HG03064 (cell line): ENCODE data around the gene TRPV2.
"Not testable (repeated sequence)": the region's sequence is repeated elsewhere in the genome, so short reads cannot be mapped to it uniquely, and the experiment has no call there.

Source experiments
- ATAC-seq: cut with Tn5 transposase; IDR thresholded peaks from one replicate; pipeline ENCODE4 v1.9.1; 2021; ENCODE audit warnings: low read depth; ENCODE audit not compliant: unreplicated experiment

The TRPV2 gene

DNA sequence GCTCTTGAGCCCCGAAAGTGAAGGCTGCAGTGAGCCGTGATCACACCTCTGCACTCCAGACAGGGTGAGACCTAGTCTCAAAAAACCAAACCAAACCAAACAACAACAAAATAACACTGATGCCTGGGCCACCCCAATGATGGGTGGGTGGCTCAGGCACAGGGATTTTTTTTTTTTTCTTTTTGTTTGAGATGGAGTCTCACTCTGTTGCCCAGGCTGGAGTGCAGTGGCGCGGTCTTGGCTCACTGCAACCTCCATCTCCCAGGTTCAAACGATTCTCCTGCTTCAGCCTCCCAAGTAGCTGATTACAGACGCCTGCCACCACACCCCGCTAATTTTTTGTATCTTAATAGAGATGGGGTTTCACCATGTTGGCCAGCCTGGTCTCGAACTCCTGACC lies 36.9 kb downstream of the TRPV2 start:
- not testable (repeated sequence) for ATAC-seq

DNA sequence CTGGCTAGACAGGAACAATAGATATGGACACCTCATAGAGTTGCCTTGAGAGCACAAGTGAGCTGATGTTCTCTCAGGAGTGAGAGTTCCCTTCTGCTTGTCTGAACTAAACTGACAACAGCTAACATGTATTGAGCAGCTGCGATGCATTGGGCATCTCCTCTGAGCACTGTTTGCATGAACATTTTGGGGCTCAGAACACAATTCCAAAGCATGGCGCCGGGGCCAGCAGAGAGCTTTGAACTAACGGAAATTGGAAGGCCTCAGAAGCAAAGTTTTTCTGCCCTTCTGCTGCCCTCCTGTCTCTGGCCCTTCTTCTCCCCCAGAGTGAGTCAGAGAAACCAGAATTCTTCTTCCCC lies 38.1 kb downstream of the TRPV2 start:
- ATAC-seq: no peak

DNA sequence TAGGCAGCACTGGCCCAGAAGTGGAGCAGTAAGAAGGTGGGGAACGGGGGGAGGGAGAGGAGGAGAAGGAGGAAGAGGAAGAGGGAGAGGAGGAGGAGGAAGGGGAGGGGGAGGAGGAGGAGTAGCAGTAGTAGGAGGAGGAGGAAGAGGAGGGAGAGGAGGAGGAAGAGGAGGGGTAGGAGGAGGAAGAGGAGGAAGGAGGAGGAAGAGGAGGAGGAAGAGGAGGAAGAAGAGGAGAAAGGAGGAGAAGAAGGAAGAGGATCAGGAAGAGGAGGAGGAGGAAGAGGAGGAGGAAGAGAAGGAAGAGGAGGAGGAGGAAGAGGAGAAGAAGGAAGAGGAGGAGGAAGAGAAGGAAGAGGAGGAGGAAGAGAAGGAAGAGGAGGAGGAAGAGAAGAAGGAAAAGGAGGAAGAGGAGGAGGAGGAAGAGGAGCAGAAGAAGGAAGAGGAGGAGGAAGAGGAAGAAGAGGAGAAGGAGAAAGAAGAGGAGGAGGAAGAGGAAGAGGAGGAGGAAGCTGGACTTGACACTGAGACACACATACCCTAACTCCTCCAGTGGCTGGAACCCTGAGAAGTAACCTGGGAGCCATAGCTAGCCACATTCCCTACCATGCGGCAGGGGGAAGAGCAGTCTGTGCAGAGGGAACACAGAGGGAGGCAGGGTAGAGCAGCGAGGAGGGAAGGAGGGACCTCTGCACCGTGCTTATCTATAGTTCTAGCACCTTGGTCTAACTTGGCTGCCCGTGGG lies 40.8 kb downstream of the TRPV2 start:
- no peak for ATAC-seq

DNA sequence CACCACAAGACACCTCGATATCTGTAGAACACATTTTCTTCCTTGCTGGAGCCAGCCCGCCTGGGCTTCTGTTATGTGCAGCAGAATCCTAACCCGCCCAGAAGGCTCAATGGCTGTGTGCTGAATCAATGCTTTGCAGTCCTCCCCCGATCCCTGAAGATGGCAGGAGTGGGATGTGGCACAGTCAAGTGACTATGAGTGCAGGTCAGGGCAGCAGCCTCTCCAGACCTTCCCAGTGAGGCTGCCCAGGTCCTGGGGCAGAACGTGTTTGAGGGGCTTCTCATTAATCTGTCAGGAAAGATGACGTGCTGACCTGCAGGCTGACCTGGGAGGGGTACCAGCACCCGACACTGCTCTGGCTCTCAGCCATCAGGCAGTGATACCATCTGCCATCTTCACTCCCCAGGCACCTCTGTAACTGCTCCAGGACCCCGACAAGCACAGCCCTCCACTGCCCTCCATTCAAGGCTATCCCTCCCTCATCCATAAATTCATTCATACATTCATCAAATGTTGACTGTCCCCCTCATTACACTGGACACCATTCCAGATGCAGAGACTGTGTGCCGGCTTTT lies 41.5 kb downstream of the TRPV2 start:
- ATAC-seq: no peak

DNA sequence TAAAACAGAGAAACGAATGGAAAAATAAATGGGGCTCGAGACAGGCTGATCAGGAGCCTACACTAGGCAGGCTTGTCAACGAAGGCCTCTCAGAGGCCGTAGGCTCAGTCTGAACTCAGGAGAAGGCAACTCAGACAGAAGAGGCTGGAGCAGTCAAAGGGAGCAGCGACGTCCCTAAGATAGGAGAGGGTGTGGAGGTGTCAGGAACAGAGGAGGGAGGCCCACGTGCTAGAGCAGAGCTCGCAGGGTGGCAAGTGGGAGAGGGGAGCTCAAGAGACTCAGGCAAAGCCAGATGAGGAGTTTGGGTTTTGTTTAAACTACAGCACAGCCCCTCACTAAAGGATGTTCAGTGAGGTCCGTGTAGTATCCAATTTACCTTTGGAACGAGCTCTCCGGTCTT lies 43.9 kb downstream of the TRPV2 start:
- ATAC-seq: no peak

DNA sequence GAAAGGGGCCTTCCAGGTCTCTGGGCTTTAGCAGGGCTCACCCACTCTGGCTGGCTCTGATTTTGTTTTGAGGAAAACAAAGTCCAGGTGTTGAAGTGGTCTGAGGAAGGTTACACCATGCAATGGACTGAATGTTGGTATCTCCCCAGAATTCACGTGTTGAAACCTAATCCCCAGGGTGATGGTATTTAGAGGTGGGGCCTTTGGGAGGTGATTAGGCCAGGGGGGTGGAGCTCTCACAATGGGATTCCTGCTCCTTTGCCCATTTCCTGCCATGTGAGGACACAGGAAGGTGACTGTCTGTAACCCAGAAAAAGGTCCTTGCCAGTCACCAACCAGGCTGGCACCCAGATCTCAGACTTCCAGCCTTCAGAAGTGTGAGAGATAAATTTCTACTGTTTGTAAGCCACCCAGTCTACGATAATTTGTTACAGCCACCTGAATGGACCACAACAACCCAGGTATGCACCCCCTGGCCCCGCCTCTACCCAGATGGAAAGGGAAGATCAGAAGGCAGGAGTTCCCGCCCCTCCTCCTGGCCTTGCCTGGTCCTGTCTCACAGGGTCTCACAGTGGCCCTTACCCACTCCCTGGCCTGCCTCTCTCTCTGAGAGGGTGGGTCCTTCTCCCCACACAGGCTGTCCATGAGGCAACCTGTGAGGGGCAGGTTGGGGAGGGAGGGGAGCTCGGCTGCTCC lies 44.6 kb downstream of the TRPV2 start:
- no peak for ATAC-seq

DNA sequence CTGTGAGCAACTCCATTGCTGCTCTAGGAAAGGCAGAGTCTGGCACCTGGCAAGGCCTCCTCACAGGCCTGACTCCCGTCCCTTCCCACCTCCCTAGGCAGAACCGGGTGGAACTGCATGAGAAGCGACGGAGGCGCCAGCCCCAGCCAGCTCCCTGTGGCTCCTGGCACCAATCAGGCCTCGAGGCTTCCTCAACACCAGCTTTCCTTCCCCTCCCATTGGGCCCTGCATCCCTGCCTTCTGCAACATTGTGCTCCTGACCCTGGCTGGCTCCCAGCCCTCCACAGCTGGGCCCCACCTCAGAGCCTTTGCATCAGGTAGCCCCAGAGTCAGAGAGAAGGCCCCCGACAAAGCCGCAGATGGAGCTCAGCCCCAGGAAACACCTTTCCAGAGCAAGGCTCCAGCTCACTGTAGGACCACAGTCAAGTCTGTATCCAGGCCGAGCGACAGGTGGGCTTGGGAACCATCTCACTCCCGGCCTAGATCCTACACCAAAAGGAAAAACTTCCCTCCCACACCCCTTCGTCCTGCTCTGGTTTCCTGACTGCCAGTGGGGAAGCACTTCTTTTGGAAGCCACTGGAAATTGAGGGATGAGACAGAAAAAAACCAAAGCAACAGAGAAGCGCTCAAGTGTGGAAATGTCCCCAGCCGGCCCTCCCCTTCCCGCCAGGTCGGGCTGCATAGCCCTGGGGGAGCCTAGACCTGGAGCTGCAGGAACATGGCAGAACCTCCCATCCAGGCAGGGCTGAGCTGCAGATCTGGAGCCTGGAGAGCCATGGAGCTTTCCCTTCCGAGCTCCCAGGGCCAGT lies 45.6 kb downstream of the TRPV2 start:
- no peak for ATAC-seq

DNA sequence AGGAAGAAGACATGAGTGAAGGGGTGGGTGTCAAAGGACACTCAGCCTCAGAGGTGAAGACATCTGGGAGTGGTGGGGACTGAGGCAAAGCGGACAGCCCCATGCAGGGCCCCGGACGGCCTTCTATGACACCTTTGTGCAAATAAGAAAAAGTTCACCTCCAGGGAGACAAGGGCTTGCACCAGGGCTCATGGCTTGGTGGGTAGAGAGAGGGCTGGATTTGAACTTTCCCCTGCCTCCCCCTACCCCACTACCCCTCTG lies 46.2 kb downstream of the TRPV2 start:
- ATAC-seq: no peak

DNA sequence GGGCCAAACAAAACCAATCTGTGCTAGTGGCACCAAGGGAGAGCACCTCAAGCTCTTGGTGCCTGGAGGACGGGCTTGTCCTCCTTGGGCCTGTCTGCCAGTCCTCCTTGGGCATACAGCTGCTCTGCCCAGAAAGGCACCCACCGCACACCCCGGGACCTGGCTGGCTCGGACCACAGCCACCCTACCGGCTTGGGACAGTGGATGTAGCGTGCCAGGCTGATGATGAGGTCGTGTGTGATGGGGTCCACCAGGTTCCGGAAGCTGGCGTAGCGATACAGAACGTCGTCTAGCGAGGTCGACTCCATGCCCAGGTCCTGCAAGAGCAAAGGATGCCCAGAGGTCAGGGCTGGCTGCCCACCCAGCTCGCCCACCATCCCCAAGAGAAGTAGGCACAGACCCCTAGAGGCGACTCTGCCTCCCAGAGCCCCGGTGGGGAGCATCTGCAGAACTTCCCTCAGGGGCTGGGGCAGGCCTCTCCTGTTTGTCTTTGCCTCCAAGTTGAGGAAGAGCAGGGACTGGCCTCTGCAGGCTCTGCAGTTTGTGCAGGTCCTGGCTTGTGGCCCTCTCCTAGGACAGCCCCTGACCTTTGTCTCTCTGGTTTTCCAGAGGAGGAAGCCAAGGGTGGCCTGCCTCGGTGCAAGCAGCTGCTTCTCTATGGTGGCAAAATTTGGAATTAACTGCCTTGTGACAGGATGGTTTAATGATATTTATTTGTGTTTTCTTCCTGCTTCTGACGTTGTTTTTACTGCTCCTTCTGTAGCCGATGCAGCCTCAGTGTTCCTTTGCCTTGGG lies 46.9 kb downstream of the TRPV2 start:
- ATAC-seq: no peak

DNA sequence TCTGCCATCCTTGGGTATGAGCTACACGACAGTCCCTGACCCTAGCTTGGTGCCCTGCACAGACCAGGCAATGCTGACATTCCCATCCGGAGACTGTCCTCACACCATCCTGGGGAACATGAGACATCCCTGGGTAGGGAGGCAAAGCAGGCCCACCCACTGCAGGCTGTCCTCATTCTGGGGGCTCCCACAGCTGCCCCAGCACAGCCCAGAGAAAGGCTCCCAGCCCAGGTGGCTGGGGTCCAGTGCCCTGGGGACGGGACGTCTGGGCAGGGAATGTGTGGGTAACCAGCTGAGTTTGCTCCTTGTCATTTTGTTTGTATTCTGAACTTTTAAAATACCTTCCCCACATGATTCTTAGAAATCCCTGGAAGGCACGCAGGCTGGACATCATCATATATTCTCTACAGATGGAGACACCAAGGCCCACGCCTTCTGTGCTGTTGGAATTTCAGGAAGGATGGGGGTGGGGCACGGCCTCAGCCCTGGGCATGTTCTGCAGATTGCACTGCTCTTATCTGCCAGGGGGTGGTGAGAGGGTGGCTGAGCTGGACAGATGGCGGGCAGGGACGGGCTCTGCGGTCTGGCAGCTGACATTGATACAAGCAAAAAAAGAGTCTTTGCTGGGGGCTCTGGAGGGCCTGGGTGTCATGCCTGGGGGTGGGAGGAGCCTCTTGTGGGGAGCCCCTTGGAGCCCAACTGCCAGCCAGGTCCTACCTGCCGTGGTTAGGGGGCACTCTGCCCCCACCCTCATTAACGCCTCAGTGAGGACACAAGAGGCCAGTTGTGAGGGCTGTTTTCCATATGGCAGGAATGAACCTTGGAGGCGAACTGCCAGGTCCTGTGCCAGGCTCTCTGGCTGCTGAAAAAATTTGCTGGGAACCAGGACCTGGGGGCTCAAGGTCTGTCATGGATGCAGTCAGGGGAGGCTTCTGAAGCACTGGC lies 48.3 kb downstream of the TRPV2 start:
- ATAC-seq: no peak

DNA sequence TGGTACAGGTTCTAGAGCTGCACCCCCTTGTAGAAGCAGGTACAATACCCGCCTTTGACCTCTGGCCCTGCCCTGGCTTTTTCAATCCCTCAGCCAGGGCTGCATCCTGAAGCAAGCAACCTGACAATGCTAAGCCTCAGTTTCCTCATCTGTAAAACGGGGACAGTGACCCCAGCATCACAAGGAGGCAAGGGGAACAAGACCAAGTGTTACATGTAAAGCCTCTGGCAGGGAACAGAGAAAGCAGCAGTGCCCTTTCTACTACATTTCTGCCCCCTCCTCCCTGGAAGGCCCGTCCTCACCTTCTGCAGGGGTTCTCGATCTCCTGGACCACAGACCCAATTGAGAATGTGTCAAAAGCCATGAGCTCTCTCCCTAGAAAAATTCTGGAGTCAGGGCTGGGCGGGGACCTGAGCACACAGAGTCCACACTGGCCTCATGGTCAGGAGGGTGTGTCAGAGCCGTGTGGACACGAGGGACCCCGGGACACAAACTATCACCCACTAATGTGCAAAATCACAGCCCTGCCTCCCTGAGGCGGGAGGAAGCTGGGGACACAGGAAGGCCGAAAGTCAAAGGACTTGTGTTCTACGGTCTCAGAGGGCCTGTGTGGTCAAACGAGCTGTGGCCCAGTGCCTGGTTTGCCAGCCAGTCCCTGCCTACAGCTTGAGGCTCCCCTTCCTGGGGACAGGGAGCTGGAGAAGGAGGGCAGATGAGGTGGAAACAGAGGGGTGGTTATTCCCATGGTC lies 49.1 kb downstream of the TRPV2 start:
- ATAC-seq: no peak

DNA sequence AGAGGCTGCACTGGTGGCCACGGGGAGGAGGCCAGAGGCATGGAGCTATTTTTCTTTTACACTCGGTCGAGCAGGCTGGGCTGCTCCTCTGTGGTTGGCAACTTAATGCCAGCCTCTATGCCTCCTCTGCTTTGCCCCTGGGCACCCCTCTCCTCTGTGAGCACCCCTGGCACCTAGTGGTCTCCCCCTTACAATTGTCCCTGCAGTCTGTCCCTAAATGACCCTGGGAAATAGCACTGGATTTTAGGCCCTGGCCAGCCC lies 49.6 kb downstream of the TRPV2 start:
- no peak for ATAC-seq

DNA sequence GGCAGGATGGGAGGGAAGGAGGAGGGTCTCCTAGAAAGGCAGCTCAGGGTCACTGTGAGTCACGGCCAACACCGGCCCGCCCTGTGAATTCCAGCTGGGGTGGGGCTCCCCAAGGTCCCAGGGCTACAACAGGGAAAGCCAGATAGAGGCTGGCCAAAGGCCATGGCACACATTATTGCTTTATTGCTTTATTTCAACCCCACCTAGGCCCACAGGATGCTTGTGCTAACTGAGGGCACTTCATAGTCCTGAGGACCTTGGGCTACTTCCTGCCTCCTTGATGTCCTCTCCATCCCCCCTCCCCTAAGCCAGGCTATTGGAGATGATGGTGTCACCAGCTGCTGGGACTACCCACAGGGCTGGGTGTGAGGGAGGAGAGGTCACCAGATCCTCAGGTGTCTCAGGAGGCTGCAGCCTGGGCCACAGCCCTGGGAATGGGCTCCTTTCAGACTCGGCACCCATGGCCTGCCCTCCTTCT lies 50.5 kb downstream of the TRPV2 start:
- no peak for ATAC-seq

DNA sequence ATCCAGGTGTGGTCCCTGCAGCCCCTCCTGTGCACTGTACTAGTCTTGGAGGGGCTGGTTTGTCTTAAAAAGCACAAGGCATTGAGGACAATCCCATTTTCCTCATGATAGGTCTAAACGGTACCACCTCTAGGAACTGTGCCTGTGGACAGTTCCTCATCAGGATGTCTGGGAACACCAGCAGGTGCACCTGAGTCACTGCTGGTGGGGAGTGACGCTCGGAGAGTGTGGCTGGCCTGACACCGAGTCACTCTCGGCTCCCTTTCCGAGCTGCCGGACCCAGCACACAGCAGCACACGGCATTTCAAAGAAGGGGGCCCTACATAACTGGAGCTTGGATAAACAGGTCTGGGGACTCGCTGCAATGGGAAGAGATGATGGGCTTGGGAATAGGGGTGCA lies 51.0 kb downstream of the TRPV2 start:
- no peak for ATAC-seq

DNA sequence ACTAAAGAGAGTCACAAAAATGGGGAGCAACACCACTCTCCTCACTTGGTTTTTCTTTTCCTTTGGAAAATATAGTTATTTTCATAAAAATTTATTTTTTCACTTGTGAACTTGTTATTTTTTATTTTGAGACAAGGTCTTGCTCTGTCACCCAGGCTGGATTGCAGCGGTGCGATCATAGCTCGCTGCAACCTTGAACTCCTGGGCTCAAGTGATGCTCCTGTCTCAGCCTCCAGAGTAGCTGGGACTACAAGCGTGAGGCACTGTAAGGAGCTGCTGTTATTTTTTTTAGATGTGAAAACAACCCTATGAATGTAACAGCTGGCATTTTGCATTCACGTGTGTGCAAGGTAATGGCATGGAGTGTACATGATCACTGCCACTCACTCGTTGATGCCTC lies 51.7 kb downstream of the TRPV2 start:
- ATAC-seq: no peak

DNA sequence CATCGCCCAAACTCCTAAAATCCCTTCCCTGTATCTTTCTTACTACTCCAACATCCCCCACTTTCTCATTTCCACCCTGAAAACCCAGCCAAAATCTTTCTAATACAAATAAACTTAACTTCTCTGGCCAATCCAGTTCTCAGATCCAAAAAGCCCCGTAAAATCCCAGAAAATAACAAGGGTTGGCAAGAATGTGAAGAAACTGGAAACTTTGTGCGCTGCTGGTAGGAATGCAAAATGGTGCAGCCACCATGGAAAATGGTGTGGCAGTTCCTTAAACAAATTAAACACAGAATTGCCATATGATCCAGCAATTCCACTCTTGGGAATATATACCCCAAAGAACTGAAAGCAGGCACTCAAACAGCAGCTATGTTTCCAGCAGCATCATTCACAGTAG lies 52.5 kb downstream of the TRPV2 start:
- no peak for ATAC-seq

DNA sequence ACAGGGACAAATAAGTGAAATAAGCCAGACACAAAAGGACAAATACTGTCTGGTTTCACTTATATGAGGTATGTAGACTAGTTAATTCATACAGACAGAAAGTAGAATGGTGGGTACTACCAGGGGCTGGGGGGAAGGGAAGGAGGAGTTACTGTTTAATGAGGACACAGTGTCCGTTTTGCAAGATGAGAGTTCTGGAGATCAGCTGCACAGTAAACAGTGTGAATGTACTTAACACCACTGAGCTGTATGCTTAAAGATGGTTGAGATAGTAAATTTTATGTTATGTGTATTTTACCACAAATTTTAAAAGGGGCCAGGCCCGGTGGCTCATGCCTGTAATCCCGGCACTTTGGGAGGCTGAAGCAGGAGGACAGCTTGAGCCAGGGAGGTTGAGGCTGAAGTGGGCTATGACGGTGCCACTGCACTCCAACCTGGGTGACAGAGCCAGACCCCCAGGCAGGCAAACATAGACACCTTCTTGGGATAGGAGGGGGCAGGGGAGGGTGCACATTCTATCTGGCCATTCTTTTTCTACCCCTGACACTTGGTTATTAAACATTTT lies 53.1 kb downstream of the TRPV2 start:
- no peak for ATAC-seq

DNA sequence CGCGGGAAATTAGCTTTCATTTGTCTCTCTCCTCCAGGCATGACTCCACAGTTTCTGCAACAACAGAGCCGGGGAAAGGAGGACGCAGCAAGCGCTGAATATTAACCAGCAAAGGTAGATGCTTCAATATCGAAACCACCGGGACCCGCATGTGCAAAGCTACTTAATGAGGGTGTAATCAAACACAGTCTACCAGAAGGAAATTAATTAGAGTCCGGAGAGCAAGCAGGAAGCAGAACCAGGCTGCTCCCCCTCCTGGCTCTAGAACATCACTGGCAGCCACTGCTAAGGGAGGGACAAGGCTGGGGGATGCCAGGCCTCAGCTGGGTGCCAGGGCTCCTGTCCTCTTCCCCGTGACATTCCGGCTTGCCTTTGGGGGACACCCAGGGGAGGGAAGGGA lies 54.9 kb downstream of the TRPV2 start:
- no peak for ATAC-seq

DNA sequence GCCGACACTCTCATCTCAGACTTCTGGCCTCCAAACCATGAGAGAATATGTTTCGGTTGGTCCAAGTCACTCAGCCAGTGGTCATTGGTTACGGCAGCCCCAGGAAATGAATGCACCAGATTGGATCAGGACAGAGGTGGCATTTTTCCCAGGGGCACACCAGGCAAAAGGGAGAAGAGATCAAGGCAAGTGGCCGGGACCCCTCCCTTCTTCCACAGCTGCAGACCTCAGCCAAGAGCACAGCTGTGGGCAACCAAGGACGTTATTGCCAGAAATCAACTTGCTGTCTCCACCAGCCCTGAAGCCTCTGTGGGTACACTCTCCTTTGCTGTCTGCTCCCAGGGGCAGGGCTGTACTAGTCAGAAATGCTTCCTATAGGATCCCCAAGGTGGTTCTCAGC lies 55.9 kb downstream of the TRPV2 start:
- no peak for ATAC-seq
